IMR-90 (cell line): ENCODE results near the gene PTCD1. TPM values are rescaled to one million over a fixed set of nuclear protein-coding genes. Genes with fewer than 3 reads are reported as not detected.

ENCODE experiments used
- ATAC-seq: fragments of 200-7000 bp; cut with Tn5 transposase; 2 replicates; pipeline ENCODE4 v1.9.1; 2020; ENCODE audit warnings: low read depth, mild to moderate bottlenecking, moderate library complexity
- BruUV-seq: library from RNA; stranded (reverse); fragments of 400-500 nt; replicated peaks from 2 replicates; lab custom pipeline; 2021; lab: Mats Ljungman, UMichigan
- CTCF ChIA-PET: fragments of 300-600 bp; formaldehyde crosslinking; extraction: SDS; loops from one replicate; lab custom pipeline; 2021; ENCODE audit warnings: antibody characterized with exemption; lab: Yijun Ruan, JAX
- POLR2A ChIA-PET: fragments of 300-600 bp; sonication (Branson Sonifier 250); formaldehyde crosslinking; loops from one replicate; lab custom pipeline; 2022; ENCODE audit warnings: antibody characterized with exemption; ENCODE audit not compliant: unreplicated experiment; lab: Charles Lee
- DNase-seq: peaks from one replicate; pipeline ENCODE4 v3.0.0; 2013
- H2AFZ ChIP-seq: replicated peaks from 2 replicates; pipeline ENCODE3; 2013; ENCODE audit warnings: low read length, mild to moderate bottlenecking; ENCODE audit not compliant: poor library complexity
- H2AK5ac ChIP-seq: 2 replicates; pipeline ENCODE4 v1.6.1; 2013; ENCODE audit warnings: low read depth, low read length, inconsistent platforms
- H2AK9ac ChIP-seq: replicated peaks from 2 replicates; pipeline ENCODE3; 2013; ENCODE audit warnings: mild to moderate bottlenecking, low read depth, low read length, moderate library complexity; ENCODE audit not compliant: poor library complexity
- H2BK120ac ChIP-seq: 2 replicates; pipeline ENCODE4 v1.6.1; 2013; ENCODE audit warnings: low read depth, low read length, inconsistent platforms
- H2BK15ac ChIP-seq: 3 replicates; pipeline ENCODE4 v1.6.1; 2013; ENCODE audit warnings: low read depth, low read length, inconsistent platforms
- H2BK20ac ChIP-seq: 2 replicates; pipeline ENCODE4 v1.6.1; 2013; ENCODE audit warnings: low read depth, mild to moderate bottlenecking, inconsistent platforms, low read length, moderate library complexity
- H2BK5ac ChIP-seq: 2 replicates; pipeline ENCODE4 v1.6.1; 2013; ENCODE audit warnings: mild to moderate bottlenecking, low read depth, low read length, inconsistent platforms; ENCODE audit not compliant: poor library complexity, severe bottlenecking
- H3K14ac ChIP-seq: replicated peaks from 2 replicates; pipeline ENCODE4 v1.6.1; 2013; ENCODE audit warnings: low read depth, low read length, inconsistent platforms
- H3K18ac ChIP-seq: 2 replicates; pipeline ENCODE4 v1.6.1; 2013; ENCODE audit warnings: low read depth, low read length, control low read depth
- H3K23ac ChIP-seq: 2 replicates; pipeline ENCODE4 v1.6.1; 2013; ENCODE audit warnings: low read depth, low read length, inconsistent platforms
- H3K27ac ChIP-seq: 2 replicates; pipeline ENCODE4 v1.5.1; 2013; ENCODE audit warnings: mild to moderate bottlenecking, control low read depth, low read length; ENCODE audit not compliant: insufficient read depth
- H3K27me3 ChIP-seq: 2 replicates; pipeline ENCODE4 v1.6.1; 2013; ENCODE audit warnings: low read length; ENCODE audit not compliant: control insufficient read depth, insufficient read depth
- H3K36me3 ChIP-seq: 2 replicates; pipeline ENCODE4 v1.6.1; 2013; ENCODE audit warnings: low read length, mixed read lengths; ENCODE audit not compliant: control insufficient read depth, insufficient read depth
- H3K4ac ChIP-seq: 2 replicates; pipeline ENCODE4 v1.6.1; 2013; ENCODE audit warnings: low read depth, low read length, inconsistent platforms
- H3K4me1 ChIP-seq: 2 replicates; pipeline ENCODE4 v1.6.1; 2013; ENCODE audit warnings: low read length, mixed read lengths; ENCODE audit not compliant: control insufficient read depth, insufficient read depth
- H3K4me2 ChIP-seq: 2 replicates; pipeline ENCODE4 v1.6.1; 2013; ENCODE audit warnings: low read depth, mild to moderate bottlenecking, control low read depth, low read length, moderate library complexity
- H3K4me3 ChIP-seq: 2 replicates; pipeline ENCODE4 v1.5.1; 2013; ENCODE audit warnings: low read depth, mild to moderate bottlenecking, control low read depth, low read length, moderate library complexity; ENCODE audit not compliant: insufficient read depth
- H3K56ac ChIP-seq: 2 replicates; pipeline ENCODE4 v1.6.1; 2013; ENCODE audit warnings: low read length, inconsistent platforms; ENCODE audit not compliant: insufficient read depth; ENCODE audit errors: extremely low read depth
- H3K79me1 ChIP-seq, 2 experiments: 2 replicates each; pipeline ENCODE4 v1.6.1; 2013; ENCODE audit warnings: low read length in 2 of 2, inconsistent platforms in 1 of 2, low read depth in 1 of 2
- H3K9ac ChIP-seq: 2 replicates; pipeline ENCODE4 v1.6.1; 2013; ENCODE audit warnings: low read depth, low read length, control low read depth
- H3K9me1 ChIP-seq: 2 replicates; pipeline ENCODE4 v1.6.1; 2013; ENCODE audit warnings: low read length, inconsistent platforms; ENCODE audit not compliant: insufficient read depth
- H3K9me3 ChIP-seq: 2 replicates; pipeline ENCODE4 v1.6.1; 2013; ENCODE audit warnings: low read length; ENCODE audit not compliant: control insufficient read depth, insufficient read depth
- H4K20me1 ChIP-seq: 2 replicates; pipeline ENCODE4 v1.6.1; 2013; ENCODE audit warnings: low read length, inconsistent platforms; ENCODE audit not compliant: insufficient read depth
- H4K5ac ChIP-seq: 2 replicates; pipeline ENCODE4 v1.6.1; 2013; ENCODE audit warnings: mild to moderate bottlenecking, low read depth, low read length, control low read depth
- H4K8ac ChIP-seq, 2 experiments: 2 replicates each; pipeline ENCODE4 v1.6.1; 2013; ENCODE audit warnings: low read depth in 2 of 2, low read length in 2 of 2, control low read depth in 1 of 2, inconsistent platforms in 1 of 2
- H4K91ac ChIP-seq: 2 replicates; pipeline ENCODE4 v1.6.1; 2013; ENCODE audit warnings: low read depth, low read length, inconsistent platforms; ENCODE audit not compliant: insufficient read depth
- BHLHE40 ChIP-seq: fragments of 150-350 bp; IDR thresholded peaks from 2 replicates; pipeline ENCODE4 v1.6.1; 2016; ENCODE audit warnings: mild to moderate bottlenecking, low read depth, low read length
- CEBPB ChIP-seq: IDR thresholded peaks from 2 replicates; pipeline ENCODE4 v1.6.1; 2012; ENCODE audit warnings: low read depth, low read length, improper control_type of control experiment
- CHD1 ChIP-seq: IDR thresholded peaks from 2 replicates; pipeline ENCODE4 v1.6.1; 2012; ENCODE audit warnings: low read depth, low read length, improper control_type of control experiment
- FOS ChIP-seq: fragments of 150-350 bp; IDR thresholded peaks from 2 replicates; pipeline ENCODE4 v1.6.1; 2016; ENCODE audit warnings: low read depth, low read length
- MAFK ChIP-seq: IDR thresholded peaks from 2 replicates; pipeline ENCODE4 v1.6.1; 2012; ENCODE audit warnings: low read depth, low read length, improper control_type of control experiment
- MXI1 ChIP-seq: IDR thresholded peaks from 2 replicates; pipeline ENCODE4 v1.6.1; 2012; ENCODE audit warnings: low read depth, mild to moderate bottlenecking, low read length, moderate library complexity, borderline replicate concordance
- NFE2L2 ChIP-seq: fragments of 150-350 bp; IDR thresholded peaks from 2 replicates; pipeline ENCODE4 v1.6.1; 2016; ENCODE audit warnings: low read depth, mild to moderate bottlenecking, low read length
- POLR2A ChIP-seq: IDR thresholded peaks from 2 replicates; pipeline ENCODE4 v1.6.1; 2012; ENCODE audit warnings: mild to moderate bottlenecking, low read depth, low read length
- RAD21 ChIP-seq: IDR thresholded peaks from 2 replicates; pipeline ENCODE4 v1.6.1; 2012; ENCODE audit warnings: low read length, improper control_type of control experiment
- RCOR1 ChIP-seq: IDR thresholded peaks from 2 replicates; pipeline ENCODE4 v1.6.1; 2012; ENCODE audit warnings: mild to moderate bottlenecking, low read length, improper control_type of control experiment; ENCODE audit not compliant: insufficient replicate concordance
- RFX5 ChIP-seq: IDR thresholded peaks from 2 replicates; pipeline ENCODE4 v1.8.0; 2012; ENCODE audit warnings: low read depth, mild to moderate bottlenecking, low read length, moderate library complexity
- SMC3 ChIP-seq: fragments of 150-350 bp; IDR thresholded peaks from 2 replicates; pipeline ENCODE4 v1.6.1; 2016; ENCODE audit warnings: low read depth, mild to moderate bottlenecking, antibody characterized with exemption, low read length, moderate library complexity
- WGBS, 2 experiments: methylation state at CpG; one replicate each; pipeline versions ENCODE4 v1.1.5 to v1.1.7; 2013; ENCODE audit warnings: missing lambda C conversion rate in 2 of 2; ENCODE audit not compliant: insufficient read length in 1 of 2; ENCODE audit errors: extremely low coverage in 2 of 2; 5-methylcytosine and 5-hydroxymethylcytosine counted together
- dilution Hi-C: fragments of 300-500 bp; cut with HindIII; formaldehyde crosslinking; loops from one replicate; pipeline ENCODE4 v1.14.3; 2018; ENCODE audit warnings: low sequenced_read_pairs; ENCODE audit not compliant: unreplicated experiment
- in situ Hi-C: fragments of 300-500 bp; cut with MboI; formaldehyde crosslinking; loops from 3 replicates; pipeline ENCODE4 v1.14.3; 2019; ENCODE audit warnings: low sequenced_read_pairs, inconsistent platforms, mixed read lengths
- intact Hi-C: fragments of 100-400 bp; cut with micrococcal nuclease; formaldehyde crosslinking; loops from 2 replicates; pipeline ENCODE4 v1.10.0; 2022
- polyA plus RNA-seq, 3 experiments: library from polyadenylated mRNA; depleted of rRNA; stranded (reverse); fragments of >200 nt; gene quantifications; 2 replicates each; pipeline ENCODE4 v1.2.3, GENCODE V29; 2012; ENCODE audit warnings: low replicate concordance in 1 of 3
- total RNA-seq: library from RNA; depleted of rRNA; stranded (reverse); fragments of >200 nt; gene quantifications from 2 replicates; pipeline ENCODE4 v1.2.3, GENCODE V29; 2012
- TF ChIP-seq, protein P1 (sequence below): fragments of 150-350 bp; IDR thresholded peaks from 2 replicates; pipeline ENCODE4 v1.6.1; 2017; ENCODE audit warnings: mild to moderate bottlenecking, antibody characterized with exemption, low read length, low read depth
- TF ChIP-seq, protein P2 (sequence below): conservative IDR thresholded peaks from 2 replicates; pipeline ENCODE4 v1.5.1; 2012; ENCODE audit warnings: mild to moderate bottlenecking, low read depth, low read length, improper control_type of control experiment
- TF ChIP-seq, protein P3 (sequence below): fragments of 150-350 bp; IDR thresholded peaks from 2 replicates; pipeline ENCODE4 v1.6.1; 2016; ENCODE audit warnings: low read depth, mild to moderate bottlenecking, low read length, moderate library complexity, borderline replicate concordance

PTCD1 gene
- total and polyA plus RNA-seq, 2 of the 4 experiments (the other 2 are of a cell fraction), result 2.2 to 4.0 TPM

DNA sequence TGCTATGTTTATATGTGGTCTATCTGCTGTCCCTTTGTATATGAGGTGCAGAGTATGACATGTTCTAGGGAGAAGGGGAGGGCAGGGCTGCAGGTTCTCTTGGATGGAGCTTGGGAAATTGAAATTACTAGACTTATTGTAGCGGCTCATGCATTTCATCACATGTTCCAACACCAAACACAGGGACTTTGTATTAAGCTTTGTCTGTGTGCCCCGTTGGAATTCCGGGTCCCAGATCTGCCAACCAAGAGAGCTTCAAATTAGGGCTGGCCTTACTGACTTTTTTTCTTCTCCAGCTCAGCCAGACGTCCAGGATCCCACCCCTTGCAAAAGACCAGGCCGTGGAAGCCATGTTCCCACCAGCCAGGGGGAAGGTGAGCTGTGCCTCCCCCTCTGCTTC, 37.5 kb upstream of the PTCD1 start:
- Histone ChIP-seq H2BK120ac (no peak overlapping the region), H2BK20ac (no peak overlapping the region), H3K4me3 (no peak overlapping the region), H3K4ac (no peak overlapping the region), H3K4me2 (no peak overlapping the region), H4K91ac (no peak overlapping the region), H4K20me1 (0 out of 2 replicates have a peak, but pooled peaks cover 2% of the 10 kb centered on the region), H2BK15ac (no peak overlapping the region), H2BK5ac (no peak overlapping the region), H3K27ac (no peak overlapping the region), H3K9me1 (peaks cover 5% of the 10 kb centered on the region; the same call in 1 of the 2 replicates), H3K4me1 (0 out of 2 replicates have a peak, but pooled peaks cover 2% of the 10 kb centered on the region), H4K5ac (no peak overlapping the region), H3K27me3 (no peaks in the 10 kb centered on the region), H4K8ac (no peak overlapping the region), H3K18ac (no peak overlapping the region), H2AFZ (no peak overlapping the region), H3K56ac (no peak overlapping the region), H3K23ac (no peak overlapping the region), H3K14ac (no peak overlapping the region), H3K9me3 (no peaks in the 10 kb centered on the region), H3K9ac (no peak overlapping the region), H3K79me1 (peaks cover 25 to 46% of the 10 kb centered on the region in 2 experiments), H2AK9ac (no peak overlapping the region), H2AK5ac (no peak overlapping the region), H3K36me3 (peaks cover 12% of the 10 kb centered on the region)
- intact Hi-C loops, result no loop called here
- WGBS, 2 experiments, result 100% methylated on average over 1 of the region's 5 CpGs; no CpG with 5 or more reads in 1 of the 2 experiments
- ChIA-PET POLR2A (no interaction called here), CTCF (no interaction called here)
- dilution Hi-C loops, result no loop called here
- in situ Hi-C loops, result no loop called here
- ATAC-seq (no peak), DNase-seq (no peak)
- TF ChIP-seq CHD1 (no peak), BHLHE40 (no peak), RAD21 (no peak), FOS (no peak), RFX5 (no peak), MXI1 (no peak), MAFK (no peak), SMC3 (no peak), NFE2L2 (no peak), RCOR1 (no peak), POLR2A (no peak), CEBPB (no peak)
- TF ChIP-seq, protein P1, sequence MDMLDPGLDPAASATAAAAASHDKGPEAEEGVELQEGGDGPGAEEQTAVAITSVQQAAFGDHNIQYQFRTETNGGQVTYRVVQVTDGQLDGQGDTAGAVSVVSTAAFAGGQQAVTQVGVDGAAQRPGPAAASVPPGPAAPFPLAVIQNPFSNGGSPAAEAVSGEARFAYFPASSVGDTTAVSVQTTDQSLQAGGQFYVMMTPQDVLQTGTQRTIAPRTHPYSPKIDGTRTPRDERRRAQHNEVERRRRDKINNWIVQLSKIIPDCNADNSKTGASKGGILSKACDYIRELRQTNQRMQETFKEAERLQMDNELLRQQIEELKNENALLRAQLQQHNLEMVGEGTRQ, result no peak
- TF ChIP-seq, protein P2, sequence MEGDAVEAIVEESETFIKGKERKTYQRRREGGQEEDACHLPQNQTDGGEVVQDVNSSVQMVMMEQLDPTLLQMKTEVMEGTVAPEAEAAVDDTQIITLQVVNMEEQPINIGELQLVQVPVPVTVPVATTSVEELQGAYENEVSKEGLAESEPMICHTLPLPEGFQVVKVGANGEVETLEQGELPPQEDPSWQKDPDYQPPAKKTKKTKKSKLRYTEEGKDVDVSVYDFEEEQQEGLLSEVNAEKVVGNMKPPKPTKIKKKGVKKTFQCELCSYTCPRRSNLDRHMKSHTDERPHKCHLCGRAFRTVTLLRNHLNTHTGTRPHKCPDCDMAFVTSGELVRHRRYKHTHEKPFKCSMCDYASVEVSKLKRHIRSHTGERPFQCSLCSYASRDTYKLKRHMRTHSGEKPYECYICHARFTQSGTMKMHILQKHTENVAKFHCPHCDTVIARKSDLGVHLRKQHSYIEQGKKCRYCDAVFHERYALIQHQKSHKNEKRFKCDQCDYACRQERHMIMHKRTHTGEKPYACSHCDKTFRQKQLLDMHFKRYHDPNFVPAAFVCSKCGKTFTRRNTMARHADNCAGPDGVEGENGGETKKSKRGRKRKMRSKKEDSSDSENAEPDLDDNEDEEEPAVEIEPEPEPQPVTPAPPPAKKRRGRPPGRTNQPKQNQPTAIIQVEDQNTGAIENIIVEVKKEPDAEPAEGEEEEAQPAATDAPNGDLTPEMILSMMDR, result no peak
- TF ChIP-seq, protein P3, sequence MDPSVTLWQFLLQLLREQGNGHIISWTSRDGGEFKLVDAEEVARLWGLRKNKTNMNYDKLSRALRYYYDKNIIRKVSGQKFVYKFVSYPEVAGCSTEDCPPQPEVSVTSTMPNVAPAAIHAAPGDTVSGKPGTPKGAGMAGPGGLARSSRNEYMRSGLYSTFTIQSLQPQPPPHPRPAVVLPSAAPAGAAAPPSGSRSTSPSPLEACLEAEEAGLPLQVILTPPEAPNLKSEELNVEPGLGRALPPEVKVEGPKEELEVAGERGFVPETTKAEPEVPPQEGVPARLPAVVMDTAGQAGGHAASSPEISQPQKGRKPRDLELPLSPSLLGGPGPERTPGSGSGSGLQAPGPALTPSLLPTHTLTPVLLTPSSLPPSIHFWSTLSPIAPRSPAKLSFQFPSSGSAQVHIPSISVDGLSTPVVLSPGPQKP, result no peak
- BruUV-seq, result no TSS peak
